SK-N-MC (cell line): ENCODE measurements around the gene PRKX.
"Not testable (repeated sequence)": the region's sequence is repeated elsewhere in the genome, so short reads cannot be mapped to it uniquely, and the experiment has no call there.

ENCODE experiments used
- EZH2 ChIP-seq: fragments of 200-600 bp; sonication (generic); IDR thresholded peaks from one replicate; pipeline ENCODE4 v1.6.1; 2017; ENCODE audit warnings: antibody characterized with exemption
- FOXP2 ChIP-seq: optimal IDR thresholded peaks from 2 replicates; pipeline ENCODE3; 2011; ENCODE audit warnings: mild to moderate bottlenecking, moderate library complexity; ENCODE audit not compliant: insufficient read depth; ENCODE audit errors: extremely low read length, control extremely low read depth
- POLR2AphosphoS5 ChIP-seq: IDR thresholded peaks from 2 replicates; pipeline ENCODE4 v1.6.1; 2012; ENCODE audit warnings: mild to moderate bottlenecking, low read depth, low read length, borderline replicate concordance

GRCh38 chrX:3703251-3703650 lies 10.2 kb downstream of the PRKX start:
- TF ChIP-seq EZH2, POLR2AphosphoS5, FOXP2: not testable (repeated sequence)
